HEK293T (cell line): ENCODE measurements around the gene SRBD1.

Source experiments
- ARNT ChIP-seq: fragments of 450-650 bp; IDR thresholded peaks from 2 replicates; pipeline ENCODE4 v1.6.1; 2017; ENCODE audit warnings: mild to moderate bottlenecking
- BHLHE40 ChIP-seq: fragments of 450-650 bp; IDR thresholded peaks from 2 replicates; pipeline ENCODE4 v1.6.1; 2016; ENCODE audit warnings: mild to moderate bottlenecking, moderate library complexity, borderline replicate concordance
- FOXA1 ChIP-seq: fragments of 450-650 bp; IDR thresholded peaks from 2 replicates; pipeline ENCODE4 v1.6.1; 2016; ENCODE audit warnings: mild to moderate bottlenecking
- FOXK2 ChIP-seq: fragments of 450-650 bp; IDR thresholded peaks from 2 replicates; pipeline ENCODE4 v1.6.1; 2016; ENCODE audit warnings: mild to moderate bottlenecking
- L3MBTL2 ChIP-seq: fragments of 450-650 bp; conservative IDR thresholded peaks from 2 replicates; pipeline ENCODE4 v1.6.1; 2016; ENCODE audit warnings: mild to moderate bottlenecking
- PKNOX1 ChIP-seq: fragments of 450-650 bp; IDR thresholded peaks from 2 replicates; pipeline ENCODE4 v1.6.1; 2016
- SP1 ChIP-seq: fragments of 450-650 bp; IDR thresholded peaks from 2 replicates; pipeline ENCODE4 v1.6.1; 2017
- SUZ12 ChIP-seq: fragments of 450-650 bp; IDR thresholded peaks from 2 replicates; pipeline ENCODE4 v1.6.1; 2016; ENCODE audit warnings: mild to moderate bottlenecking
- ZNF384 ChIP-seq: fragments of 450-650 bp; IDR thresholded peaks from 2 replicates; pipeline ENCODE4 v1.6.1; 2016

- TF ChIP-seq BHLHE40 = no peak
- TF ChIP-seq ZNF384 = no peak
- TF ChIP-seq ARNT = no peak
- no peak for TF ChIP-seq SUZ12
- TF ChIP-seq SP1 = no peak
- TF ChIP-seq FOXA1 = no peak
- TF ChIP-seq L3MBTL2 = no peak
- no peak for TF ChIP-seq PKNOX1
- no peak for TF ChIP-seq FOXK2
These were observed 172.0 kb downstream of the SRBD1 start for GRCh38 chr2:45438872-45439665.
